MM.1S (cell line): ENCODE results near the gene LETM1.

ENCODE experiments used
- CTCF ChIP-seq: fragments of 300-600 bp; sonication (generic); IDR thresholded peaks from 2 replicates; pipeline ENCODE4 v1.5.1; 2016; ENCODE audit warnings: antibody characterized with exemption, low read length, mixed read lengths
- EZH2 ChIP-seq: fragments of 300-600 bp; sonication (generic); optimal IDR thresholded peaks from 2 replicates; pipeline ENCODE3; 2017; ENCODE audit warnings: low read depth, mild to moderate bottlenecking, antibody characterized with exemption, low read length, mixed read lengths

GRCh38 chr4:1839282-1839681 is 16.7 kb downstream of the LETM1 start:
- TF ChIP-seq CTCF (no peak), EZH2 (no peak)
